Measurements from ENCODE around the gene MAPK11.

Gene MAPK11

GRCh38 chr22:50271519-50271970 is 1.4 kb upstream of the MAPK11 start:
- Mint-ChIP-seq H3K27ac (no peak overlapping the region), H3K36me3 (peaks cover 0 to 3% of the 10 kb centered on the region in 2 donors), H3K4me1 (peaks cover 12 to 31% of the 10 kb centered on the region in 2 donors), H3K27me3 (peaks cover 4 to 10% of the 10 kb centered on the region in 2 donors), H3K9me3 (no peaks in the 10 kb centered on the region), H3K4me3 (peak overlapping the region in 1 of 2 donors; percentile 58)
- ATAC-seq (replicated peaks): peak; percentile 14 to 28
- no peak for DNase-seq

GRCh38 chr22:50270666-50271394 is 650 bp upstream of the MAPK11 start:
- Mint-ChIP-seq H3K36me3 (peaks cover 0 to 3% of the 10 kb centered on the region in 2 donors), H3K4me1 (peaks cover 14 to 31% of the 10 kb centered on the region in 2 donors), H3K4me3 (peak overlapping the region; percentile 80), H3K9me3 (no peaks in the 10 kb centered on the region), H3K27ac (no peak overlapping the region), H3K27me3 (peaks cover 4 to 10% of the 10 kb centered on the region in 2 donors)
- ATAC-seq (replicated peaks) (peak; percentile 56 to 64), DNase-seq (no peak)

GRCh38 chr22:50269573-50269969 is 609 bp downstream of the MAPK11 start:
- peaks cover 9 to 16% of the 10 kb centered on the region in 2 donors for H3K27me3 Mint-ChIP-seq

GRCh38 chr22:50268655-50269113 is 1.5 kb downstream of the MAPK11 start:
- H3K36me3 Mint-ChIP-seq: peaks cover 0 to 6% of the 10 kb centered on the region in 2 donors
- peaks cover 19 to 38% of the 10 kb centered on the region in 2 donors for H3K4me1 Mint-ChIP-seq
- H3K4me3 Mint-ChIP-seq: no peak overlapping the region
- H3K9me3 Mint-ChIP-seq: no peaks in the 10 kb centered on the region
- ATAC-seq (replicated peaks) (no peak), DNase-seq (no peak)
- H3K27ac Mint-ChIP-seq: no peak overlapping the region
- peaks cover 12 to 16% of the 10 kb centered on the region in 2 donors for H3K27me3 Mint-ChIP-seq

More at GRCh38 chr22:50269573-50269969, 609 bp downstream of the MAPK11 start:
- Mint-ChIP-seq H3K9me3 (no peaks in the 10 kb centered on the region), H3K4me3 (peak overlapping the region; percentile 71 to 75), H3K4me1 (peaks cover 17 to 39% of the 10 kb centered on the region in 2 donors), H3K36me3 (peaks cover 0 to 6% of the 10 kb centered on the region in 2 donors), H3K27ac (no peak overlapping the region)
- no peak for DNase-seq
- no peak for ATAC-seq (replicated peaks)

GRCh38 chr22:50267591-50268390 is 2.4 kb downstream of the MAPK11 start:
- H3K36me3 Mint-ChIP-seq: peaks cover 0 to 6% of the 10 kb centered on the region in 2 donors
- ATAC-seq (replicated peaks): peak in 1 of 2 donors; percentile 18
- peaks cover 23 to 45% of the 10 kb centered on the region in 2 donors for H3K4me1 Mint-ChIP-seq
- no peaks in the 10 kb centered on the region for H3K9me3 Mint-ChIP-seq
- H3K27ac Mint-ChIP-seq: peak overlapping the region; percentile 5
- DNase-seq: no peak
- H3K27me3 Mint-ChIP-seq: peaks cover 12 to 25% of the 10 kb centered on the region in 2 donors
- peak overlapping the region; percentile 14 to 36 for H3K4me3 Mint-ChIP-seq

GRCh38 chr22:50266994-50267393 is 3.2 kb downstream of the MAPK11 start:
- no peaks in the 10 kb centered on the region for H3K9me3 Mint-ChIP-seq
- no peak overlapping the region for H3K4me3 Mint-ChIP-seq
- H3K36me3 Mint-ChIP-seq: peaks cover 0 to 6% of the 10 kb centered on the region in 2 donors
- peaks cover 18 to 33% of the 10 kb centered on the region in 2 donors for H3K27me3 Mint-ChIP-seq
- H3K27ac Mint-ChIP-seq: no peak overlapping the region
- DNase-seq (no peak), ATAC-seq (replicated peaks) (no peak)
- H3K4me1 Mint-ChIP-seq: peaks cover 31 to 53% of the 10 kb centered on the region in 2 donors

- Mint-ChIP-seq H3K27me3 (peaks cover 20 to 37% of the 10 kb centered on the region in 2 donors), H3K9me3 (no peaks in the 10 kb centered on the region), H3K4me3 (no peak overlapping the region), H3K36me3 (peaks cover 0 to 6% of the 10 kb centered on the region in 2 donors), H3K4me1 (peaks cover 31 to 48% of the 10 kb centered on the region in 2 donors), H3K27ac (no peak overlapping the region)
- DNase-seq (no peak), ATAC-seq (replicated peaks) (no peak)
Observed at GRCh38 chr22:50264946-50265669, 5.1 kb downstream of the MAPK11 start.

GRCh38 chr22:50264104-50264745 is 6.0 kb downstream of the MAPK11 start:
- ATAC-seq (replicated peaks) (no peak), DNase-seq (no peak)
- Mint-ChIP-seq H3K27ac (no peak overlapping the region), H3K27me3 (peaks cover 20 to 46% of the 10 kb centered on the region in 2 donors), H3K9me3 (no peaks in the 10 kb centered on the region), H3K4me3 (no peak overlapping the region), H3K36me3 (peaks cover 0 to 6% of the 10 kb centered on the region in 2 donors), H3K4me1 (peaks cover 31 to 43% of the 10 kb centered on the region in 2 donors)

GRCh38 chr22:50262973-50263617 is 7.1 kb downstream of the MAPK11 start:
- H3K4me1 Mint-ChIP-seq: peaks cover 26 to 37% of the 10 kb centered on the region in 2 donors
- H3K9me3 Mint-ChIP-seq: no peaks in the 10 kb centered on the region
- no peak overlapping the region for H3K4me3 Mint-ChIP-seq
- peaks cover 23 to 48% of the 10 kb centered on the region in 2 donors for H3K27me3 Mint-ChIP-seq
- ATAC-seq (replicated peaks) (no peak), DNase-seq (no peak)
- H3K27ac Mint-ChIP-seq: peak overlapping the region; percentile 62
- peaks cover 0 to 5% of the 10 kb centered on the region in 2 donors for H3K36me3 Mint-ChIP-seq

GRCh38 chr22:50262460-50262911 is 7.7 kb downstream of the MAPK11 start:
- no peaks in the 10 kb centered on the region for H3K9me3 Mint-ChIP-seq
- ATAC-seq (replicated peaks) (peak; percentile 47 to 53), DNase-seq (no peak)
- peak overlapping the region; percentile 75 to 81 for H3K4me3 Mint-ChIP-seq
- peaks cover 24 to 36% of the 10 kb centered on the region in 2 donors for H3K4me1 Mint-ChIP-seq
- H3K27me3 Mint-ChIP-seq: peaks cover 23 to 46% of the 10 kb centered on the region in 2 donors
- peaks cover 0 to 3% of the 10 kb centered on the region in 2 donors for H3K36me3 Mint-ChIP-seq
- H3K27ac Mint-ChIP-seq: peak overlapping the region; percentile 62

GRCh38 chr22:50261615-50262459 is 8.3 kb downstream of the MAPK11 start, which contains the start of gene MAPK12:
Gene MAPK12 (minus strand): TSS chr22:50261683. CDS start chr22:50261509, 174 bp downstream.
- ATAC-seq (replicated peaks): peak; percentile 24 to 35
- Mint-ChIP-seq H3K27me3 (peaks cover 23 to 46% of the 10 kb centered on the region in 2 donors), H3K27ac (peak within 1 kb of the TSS; percentile 42)

More at GRCh38 chr22:50261615-50262459, 8.3 kb downstream of the MAPK11 start, which contains the start of gene MAPK12:
- Mint-ChIP-seq H3K4me3 (peak within 1 kb of the TSS; percentile 75 to 81), H3K36me3 (peaks cover 0 to 3% of the 10 kb centered on the region in 2 donors), H3K4me1 (peaks cover 24 to 36% of the 10 kb centered on the region in 2 donors), H3K9me3 (no peaks in the 10 kb centered on the region)
- DNase-seq: no peak
